Osteoblast (primary cell): ENCODE results near the gene ADK. TPM values are rescaled to one million over a fixed set of nuclear protein-coding genes. Genes with fewer than 3 reads are reported as not detected.
"Not testable (repeated sequence)": the region's sequence is repeated elsewhere in the genome, so short reads cannot be mapped to it uniquely, and the experiment has no call there.

Experiments
- DNase-seq: peaks from one replicate; pipeline ENCODE4 v3.0.0; 2011; ENCODE audit warnings: low spot score, mixed read lengths; ENCODE audit not compliant: insufficient read length; ENCODE audit errors: missing footprints
- H2AFZ ChIP-seq: 2 replicates; pipeline ENCODE4 v1.6.0; 2011; ENCODE audit warnings: mild to moderate bottlenecking, low read length
- H3K27ac ChIP-seq: 2 replicates; pipeline ENCODE4 v1.5.1; 2011; ENCODE audit warnings: mild to moderate bottlenecking, low read depth, low read length, moderate library complexity
- H3K27me3 ChIP-seq: 2 replicates; pipeline ENCODE4 v1.6.0; 2012; ENCODE audit warnings: mild to moderate bottlenecking, control low read depth, inconsistent platforms, low read length, moderate library complexity; ENCODE audit not compliant: insufficient read depth
- H3K36me3 ChIP-seq: 2 replicates; pipeline ENCODE4 v1.5.1; 2011; ENCODE audit warnings: mild to moderate bottlenecking, low read length, control low read depth, moderate library complexity; ENCODE audit not compliant: insufficient read depth
- H3K4me1 ChIP-seq: 2 replicates; pipeline ENCODE4 v1.5.1; 2011; ENCODE audit warnings: mild to moderate bottlenecking, low read length, control low read depth, moderate library complexity; ENCODE audit not compliant: insufficient read depth
- H3K4me2 ChIP-seq: 2 replicates; pipeline ENCODE4 v1.6.0; 2011; ENCODE audit warnings: mild to moderate bottlenecking, low read length; ENCODE audit not compliant: insufficient read depth
- H3K4me3 ChIP-seq: fragments of 200-600 bp; sonication (generic); 3 replicates; pipeline ENCODE4 v1.5.1; 2012; ENCODE audit warnings: mild to moderate bottlenecking, low read length, inconsistent platforms; ENCODE audit not compliant: insufficient read depth
- H3K79me2 ChIP-seq: 2 replicates; pipeline ENCODE4 v1.6.0; 2012; ENCODE audit warnings: mild to moderate bottlenecking, low read length, control low read depth, inconsistent platforms; ENCODE audit not compliant: insufficient read depth
- H3K9me3 ChIP-seq: 2 replicates; pipeline ENCODE4 v1.5.1; 2011; ENCODE audit warnings: low read depth, low read length, control low read depth
- H4K20me1 ChIP-seq: 2 replicates; pipeline ENCODE4 v1.6.0; 2012; ENCODE audit warnings: mild to moderate bottlenecking, low read length, control low read depth; ENCODE audit not compliant: insufficient read depth
- total RNA-seq: library from RNA; depleted of rRNA; stranded (reverse); fragments of >200 nt; gene quantifications from 2 replicates; pipeline ENCODE4 v1.2.3, GENCODE V29; 2012
- TF ChIP-seq, protein P1 (sequence below): IDR thresholded peaks from 2 replicates; pipeline ENCODE4 v1.5.1; 2011; ENCODE audit warnings: mild to moderate bottlenecking, low read depth, low read length, moderate library complexity; ENCODE audit errors: extremely low read depth

Gene ADK
- total RNA-seq, 1 donor, result 34.0 TPM

DNA sequence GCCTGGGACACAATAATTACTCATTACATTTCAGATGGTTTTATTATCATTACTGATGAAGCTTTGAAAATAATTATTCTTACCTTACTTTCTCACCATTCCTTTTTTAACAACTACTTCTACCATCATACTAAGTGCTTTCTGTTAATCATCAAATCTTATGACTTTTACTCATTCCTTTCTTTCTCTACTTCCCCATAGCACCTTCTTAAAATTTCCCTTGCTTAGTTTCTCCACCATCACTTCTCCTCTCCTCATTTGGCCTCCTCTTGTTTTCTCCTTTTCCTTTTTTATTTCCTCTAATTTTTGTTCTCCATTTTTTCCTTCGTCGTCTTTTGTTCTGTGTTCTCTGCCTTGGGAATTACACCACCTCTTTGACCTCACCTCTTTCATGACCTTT, 372.2 kb downstream of the ADK start:
- TF ChIP-seq, protein P1, sequence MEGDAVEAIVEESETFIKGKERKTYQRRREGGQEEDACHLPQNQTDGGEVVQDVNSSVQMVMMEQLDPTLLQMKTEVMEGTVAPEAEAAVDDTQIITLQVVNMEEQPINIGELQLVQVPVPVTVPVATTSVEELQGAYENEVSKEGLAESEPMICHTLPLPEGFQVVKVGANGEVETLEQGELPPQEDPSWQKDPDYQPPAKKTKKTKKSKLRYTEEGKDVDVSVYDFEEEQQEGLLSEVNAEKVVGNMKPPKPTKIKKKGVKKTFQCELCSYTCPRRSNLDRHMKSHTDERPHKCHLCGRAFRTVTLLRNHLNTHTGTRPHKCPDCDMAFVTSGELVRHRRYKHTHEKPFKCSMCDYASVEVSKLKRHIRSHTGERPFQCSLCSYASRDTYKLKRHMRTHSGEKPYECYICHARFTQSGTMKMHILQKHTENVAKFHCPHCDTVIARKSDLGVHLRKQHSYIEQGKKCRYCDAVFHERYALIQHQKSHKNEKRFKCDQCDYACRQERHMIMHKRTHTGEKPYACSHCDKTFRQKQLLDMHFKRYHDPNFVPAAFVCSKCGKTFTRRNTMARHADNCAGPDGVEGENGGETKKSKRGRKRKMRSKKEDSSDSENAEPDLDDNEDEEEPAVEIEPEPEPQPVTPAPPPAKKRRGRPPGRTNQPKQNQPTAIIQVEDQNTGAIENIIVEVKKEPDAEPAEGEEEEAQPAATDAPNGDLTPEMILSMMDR, result no peak
- Histone ChIP-seq H3K4me1 (no peaks in the 10 kb centered on the region), H2AFZ (no peak overlapping the region), H3K9me3 (no peaks in the 10 kb centered on the region), H3K27me3 (no peaks in the 10 kb centered on the region), H3K4me3 (no peak overlapping the region), H3K79me2 (no peaks in the 10 kb centered on the region), H4K20me1 (no peaks in the 10 kb centered on the region), H3K4me2 (no peak overlapping the region), H3K27ac (no peak overlapping the region), H3K36me3 (no peaks in the 10 kb centered on the region)
- DNase-seq, result no peak

DNA sequence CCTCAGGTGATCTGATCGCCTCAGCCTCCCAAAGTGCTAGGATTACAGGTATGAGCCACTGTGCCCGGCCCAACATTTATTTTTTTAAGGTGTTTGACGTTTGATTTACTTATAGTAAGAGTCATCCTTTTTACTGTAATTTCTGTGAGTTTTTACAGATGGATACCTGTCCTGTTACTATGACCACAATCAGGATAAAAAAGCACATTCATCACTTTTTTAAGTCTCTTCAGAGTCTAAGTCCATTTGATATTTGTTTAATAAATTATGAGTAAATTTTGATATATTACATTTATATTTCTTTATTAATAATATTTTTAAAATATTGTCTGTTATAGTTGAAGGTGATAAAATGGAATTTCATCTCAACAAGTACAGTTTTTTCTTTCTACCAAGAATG, 374.9 kb downstream of the ADK start:
- H4K20me1 ChIP-seq, result no peaks in the 10 kb centered on the region
- DNase-seq, result no peak
- no peak overlapping the region for H2AFZ ChIP-seq

DNA sequence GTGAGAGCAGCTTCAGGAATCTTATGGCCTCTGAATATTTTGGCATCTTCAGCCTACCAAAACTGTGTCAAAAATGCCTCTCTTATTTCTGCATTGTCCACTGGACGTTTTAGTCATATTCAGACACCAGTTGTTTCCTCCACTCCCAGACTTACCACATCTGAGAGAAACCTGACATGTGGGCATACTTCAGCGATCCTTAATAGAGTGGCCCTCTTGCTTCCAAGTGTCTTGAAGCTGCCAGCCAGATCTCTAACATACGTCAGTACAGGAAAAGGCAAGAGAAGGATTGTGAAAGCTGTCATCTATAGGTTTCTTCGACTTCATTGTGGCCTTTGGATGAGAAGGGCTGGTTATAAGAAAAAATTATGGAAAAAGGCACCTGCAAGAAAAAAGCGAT, 376.6 kb downstream of the ADK start:
- H3K36me3 ChIP-seq, H3K4me3 ChIP-seq, H3K27me3 ChIP-seq, H3K27ac ChIP-seq, H3K4me2 ChIP-seq, H2AFZ ChIP-seq, H3K9me3 ChIP-seq, H4K20me1 ChIP-seq, H3K4me1 ChIP-seq, H3K79me2 ChIP-seq: not testable (repeated sequence)
- peak; percentile 3 for DNase-seq

More for the DNA sequence above, 374.9 kb downstream of the ADK start:
- Histone ChIP-seq H3K4me3 (no peak overlapping the region), H3K36me3 (no peaks in the 10 kb centered on the region), H3K9me3 (no peaks in the 10 kb centered on the region), H3K27ac (no peak overlapping the region), H3K79me2 (no peaks in the 10 kb centered on the region), H3K4me2 (no peak overlapping the region), H3K27me3 (no peaks in the 10 kb centered on the region), H3K4me1 (no peaks in the 10 kb centered on the region)
- TF ChIP-seq, protein P1, result no peak

DNA sequence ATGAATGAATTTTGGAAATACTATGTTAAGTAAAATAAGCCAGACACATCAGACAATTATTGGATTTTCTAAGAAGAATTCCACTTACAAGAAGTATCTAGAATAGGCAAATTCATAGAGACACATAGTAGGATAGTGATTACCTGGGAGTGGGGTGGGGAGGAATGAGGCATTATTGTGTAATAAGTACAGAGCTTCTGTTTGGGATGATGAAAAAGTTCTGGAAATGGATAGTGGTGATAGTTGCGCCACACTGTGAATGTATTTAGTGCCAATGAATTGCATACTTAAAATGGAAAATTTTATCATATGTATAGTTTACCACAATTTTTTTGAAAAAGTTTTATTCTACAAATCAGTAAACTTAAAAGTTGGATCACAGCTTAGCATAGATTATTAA, 378.2 kb downstream of the ADK start:
- Histone ChIP-seq H3K36me3 (no peaks in the 10 kb centered on the region), H2AFZ (no peak overlapping the region), H3K27ac (no peak overlapping the region), H3K4me1 (no peaks in the 10 kb centered on the region), H3K79me2 (no peaks in the 10 kb centered on the region), H3K4me3 (no peak overlapping the region), H3K27me3 (no peaks in the 10 kb centered on the region), H4K20me1 (no peaks in the 10 kb centered on the region), H3K4me2 (no peak overlapping the region), H3K9me3 (no peaks in the 10 kb centered on the region)
- TF ChIP-seq, protein P1, result no peak
- DNase-seq, result peak; percentile 3
